ENCODE measurements around the gene THAP2. TPM values are rescaled to one million over a fixed set of nuclear protein-coding genes. Genes with fewer than 3 reads are reported as not detected.

THAP2 gene
- 10 to 100 TPM in 5 of 8 experiments, 1 to 10 TPM in 3; 4.7 to 17.0 (median 12.9) TPM for total RNA-seq

DNA sequence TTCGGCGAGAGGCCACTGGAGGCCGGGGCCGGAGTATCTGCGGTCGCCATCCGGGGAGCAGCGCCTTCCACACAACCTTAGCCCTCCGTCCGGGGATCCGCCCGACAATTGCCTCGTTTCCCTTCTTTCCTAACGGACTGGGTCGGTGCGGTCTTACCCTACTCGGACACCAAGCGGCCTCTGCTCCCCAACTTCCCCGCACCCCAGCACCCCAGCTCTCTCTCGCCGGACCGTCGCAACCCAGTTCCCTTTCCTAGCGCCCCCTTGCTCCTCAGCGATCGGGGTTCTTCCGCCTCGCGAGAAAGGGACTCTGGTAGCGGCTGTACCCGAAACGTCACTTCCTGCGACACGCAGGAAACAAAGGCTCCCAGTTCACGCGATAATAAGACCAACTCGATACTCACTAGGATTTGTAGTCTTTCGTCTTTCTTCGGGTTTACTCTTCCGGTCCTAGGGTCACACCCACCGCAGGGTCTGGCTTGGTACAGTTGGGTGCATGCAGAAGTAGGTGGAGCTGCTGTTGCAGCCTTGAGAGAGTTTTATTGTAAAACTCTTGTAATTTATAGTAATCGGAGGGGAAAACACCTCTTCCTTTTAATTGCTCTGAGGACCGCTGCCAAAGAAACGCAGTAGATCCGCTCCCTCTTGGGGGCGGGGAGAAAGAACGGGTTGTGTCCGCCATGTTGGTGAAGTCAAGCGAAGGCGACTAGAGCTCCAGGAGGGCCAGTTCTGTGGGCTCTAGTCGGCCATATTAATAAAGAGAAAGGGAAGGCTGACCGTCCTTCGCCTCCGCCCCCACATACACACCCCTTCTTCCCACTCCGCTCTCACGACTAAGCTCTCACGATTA is at the start of gene THAP2, which contains the start of gene ZFC3H1:
Gene THAP2, plus strand, starts transcription at position 741 of the 850 bp plus-strand sequence. CDS start 209 bp downstream, outside the sequence.
Gene ZFC3H1, minus strand, starts transcription at position 288 of the 850 bp plus-strand sequence. Its CDS starts 238 bp downstream, at position 50.
- ATAC-seq (replicated peaks in 6 of 8) = peak; percentile 81 to 93 (median 90)
- 0 to 7% (median 0%) methylated on average over 2 to 38 of the region's 57 CpGs; no CpG with 5 or more reads in 3 of the 10 experiments for WGBS, 10 experiments
- Histone ChIP-seq H3K4me1 (replicated peaks in 1 of 2) (peaks cover 5 to 17% of the 10 kb centered on the region in 2 donors), H3K27ac (peak within 1 kb of the TSS; percentile 93 to 94), H3K4me3 (peak within 1 kb of the TSS; percentile 58 to 75 (median 62))
- in situ Hi-C loops (cut with MboI; ENCODE audit: low pct_unique_long_range_greater_than_20kb in 2 of 9, low sequenced_read_pairs in 9 of 9, unreplicated experiment in 9 of 9) = no loop called here

- H3K4me3 ChIP-seq = no peak overlapping the region
- in situ Hi-C loops (cut with MboI; ENCODE audit: low pct_unique_long_range_greater_than_20kb in 2 of 9, low sequenced_read_pairs in 9 of 9, unreplicated experiment in 9 of 9) = no loop called here
- no peaks in the 10 kb centered on the region for H3K4me1 ChIP-seq (replicated peaks in 1 of 2)
- WGBS, 10 experiments = 80 to 100% (median 94%) methylated on average over 1 of the region's 1 CpG; no CpG with 5 or more reads in 2 of the 10 experiments
- ATAC-seq (replicated peaks in 6 of 8) = no peak
- H3K27ac ChIP-seq = no peak overlapping the region
Measured at GRCh38 chr12:71621938-71622337, 42.2 kb upstream of the THAP2 start.

GRCh38 chr12:71625476-71625875 is 38.6 kb upstream of the THAP2 start:
- Histone ChIP-seq H3K4me1 (replicated peaks in 1 of 2) (no peaks in the 10 kb centered on the region), H3K27ac (no peak overlapping the region), H3K4me3 (no peak overlapping the region)
- WGBS, 10 experiments = 72 to 100% (median 92%) methylated on average over 1 to 2 of the region's 2 CpGs; no CpG with 5 or more reads in 7 of the 10 experiments
- ATAC-seq (replicated peaks in 6 of 8) = no peak
- in situ Hi-C loops (cut with MboI; ENCODE audit: low pct_unique_long_range_greater_than_20kb in 2 of 9, low sequenced_read_pairs in 9 of 9, unreplicated experiment in 9 of 9) = loop anchor here in 2 of 9 experiments (25.0 kb wide), 1 partner anchor 888 kb away; no protein-coding TSS in a partner anchor

DNA sequence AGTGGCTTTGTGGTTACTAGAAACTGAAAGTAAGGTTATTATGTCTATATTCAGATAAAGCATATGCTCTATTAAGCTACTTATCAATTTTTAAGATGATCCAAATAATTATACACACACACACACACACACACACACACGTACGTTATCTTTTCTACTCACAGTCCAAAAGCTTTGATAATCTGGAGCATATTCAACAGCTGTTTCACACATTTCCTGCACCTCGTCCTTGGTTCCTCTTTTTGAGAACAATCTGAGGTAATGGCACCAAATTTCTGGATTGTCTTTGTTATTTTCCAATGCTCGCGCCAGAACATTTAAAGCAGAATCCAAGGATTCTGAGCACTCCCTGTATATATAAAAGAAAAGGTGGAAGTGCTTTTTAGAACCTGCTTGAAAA is 38.0 kb upstream of the THAP2 start:
- 72 to 100% (median 91%) methylated on average over 1 to 5 of the region's 5 CpGs for WGBS, 10 experiments
- in situ Hi-C loops (cut with MboI; ENCODE audit: low pct_unique_long_range_greater_than_20kb in 2 of 9, low sequenced_read_pairs in 9 of 9, unreplicated experiment in 9 of 9) = loop anchor here in 2 of 9 experiments (25.0 kb wide), 1 partner anchor 889 kb away; no protein-coding TSS in a partner anchor
- Histone ChIP-seq H3K4me1 (replicated peaks in 1 of 2) (no peaks in the 10 kb centered on the region), H3K27ac (no peak overlapping the region), H3K4me3 (no peak overlapping the region)
- no peak for ATAC-seq (replicated peaks in 6 of 8)

- Histone ChIP-seq H3K4me3 (no peak overlapping the region), H3K27ac (no peak overlapping the region), H3K4me1 (replicated peaks in 1 of 2) (no peaks in the 10 kb centered on the region)
- 10 to 93% (median 79%) methylated on average over 1 to 3 of the region's 3 CpGs for WGBS, 10 experiments
- in situ Hi-C loops (cut with MboI; ENCODE audit: low pct_unique_long_range_greater_than_20kb in 2 of 9, low sequenced_read_pairs in 9 of 9, unreplicated experiment in 9 of 9) = loop anchor here in 2 of 9 experiments (25.0 kb wide), 1 partner anchor 889 kb away; no protein-coding TSS in a partner anchor
- peak in 1 of 8 experiments; percentile 52 for ATAC-seq (replicated peaks in 6 of 8)
Measured at GRCh38 chr12:71626768-71627167, 37.3 kb upstream of the THAP2 start.

DNA sequence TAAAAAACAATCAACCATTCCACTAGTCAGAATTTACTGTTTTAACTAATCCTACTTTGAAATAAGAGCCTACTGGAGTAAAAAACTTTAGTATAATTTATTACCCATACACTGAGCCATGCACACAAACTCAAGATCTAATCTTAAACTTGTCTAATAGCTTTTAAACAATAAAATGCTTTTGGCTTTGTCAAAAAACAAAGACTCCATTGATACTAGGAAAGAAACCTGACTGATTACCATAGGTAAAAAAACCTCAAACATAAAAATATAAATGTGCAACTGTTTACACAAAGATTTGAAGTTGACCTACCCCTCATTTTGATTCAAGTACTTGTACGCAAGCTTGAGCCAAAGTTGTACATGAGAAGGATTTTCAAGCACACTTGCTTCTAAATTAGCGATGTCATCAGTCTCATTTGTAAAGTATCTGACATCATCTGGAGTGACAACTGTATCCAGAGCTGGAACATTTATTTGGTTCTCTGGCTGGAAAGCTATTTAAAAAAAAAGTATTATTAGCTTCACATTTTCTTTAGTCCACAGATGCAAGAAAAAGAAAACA is 36.6 kb upstream of the THAP2 start:
- no peak for ATAC-seq (replicated peaks in 6 of 8)
- no peak overlapping the region for H3K4me3 ChIP-seq
- 63 to 100% (median 100%) methylated on average over 1 to 2 of the region's 2 CpGs; no CpG with 5 or more reads in 1 of the 10 experiments for WGBS, 10 experiments
- no peaks in the 10 kb centered on the region for H3K4me1 ChIP-seq (replicated peaks in 1 of 2)
- in situ Hi-C loops (cut with MboI; ENCODE audit: low pct_unique_long_range_greater_than_20kb in 2 of 9, low sequenced_read_pairs in 9 of 9, unreplicated experiment in 9 of 9) = loop anchor here in 2 of 9 experiments (25.0 kb wide), 1 partner anchor 890 kb away; no protein-coding TSS in a partner anchor
- no peak overlapping the region for H3K27ac ChIP-seq

- WGBS, 10 experiments = 0 to 80% (median 54%) methylated on average over 1 to 3 of the region's 3 CpGs
- H3K4me3 ChIP-seq = no peak overlapping the region
- no peak overlapping the region for H3K27ac ChIP-seq
- peak in 3 of 8 experiments; percentile 28 to 50 (median 38) for ATAC-seq (replicated peaks in 6 of 8)
- in situ Hi-C loops (cut with MboI; ENCODE audit: low pct_unique_long_range_greater_than_20kb in 2 of 9, low sequenced_read_pairs in 9 of 9, unreplicated experiment in 9 of 9) = loop anchor here in 2 of 9 experiments (25.0 kb wide), 1 partner anchor 899 kb away; no protein-coding TSS in a partner anchor
- no peaks in the 10 kb centered on the region for H3K4me1 ChIP-seq (replicated peaks in 1 of 2)
Measured at GRCh38 chr12:71636704-71637115, 27.4 kb upstream of the THAP2 start.

- ATAC-seq (replicated peaks in 6 of 8) = no peak
- no peaks in the 10 kb centered on the region for H3K4me1 ChIP-seq (replicated peaks in 1 of 2)
- in situ Hi-C loops (cut with MboI; ENCODE audit: low pct_unique_long_range_greater_than_20kb in 2 of 9, low sequenced_read_pairs in 9 of 9, unreplicated experiment in 9 of 9) = loop anchor here in 2 of 9 experiments (25.0 kb wide), 1 partner anchor 901 kb away; no protein-coding TSS in a partner anchor
- H3K27ac ChIP-seq = no peak overlapping the region
- no peak overlapping the region for H3K4me3 ChIP-seq
Measured at GRCh38 chr12:71638499-71638898, 25.6 kb upstream of the THAP2 start.

DNA sequence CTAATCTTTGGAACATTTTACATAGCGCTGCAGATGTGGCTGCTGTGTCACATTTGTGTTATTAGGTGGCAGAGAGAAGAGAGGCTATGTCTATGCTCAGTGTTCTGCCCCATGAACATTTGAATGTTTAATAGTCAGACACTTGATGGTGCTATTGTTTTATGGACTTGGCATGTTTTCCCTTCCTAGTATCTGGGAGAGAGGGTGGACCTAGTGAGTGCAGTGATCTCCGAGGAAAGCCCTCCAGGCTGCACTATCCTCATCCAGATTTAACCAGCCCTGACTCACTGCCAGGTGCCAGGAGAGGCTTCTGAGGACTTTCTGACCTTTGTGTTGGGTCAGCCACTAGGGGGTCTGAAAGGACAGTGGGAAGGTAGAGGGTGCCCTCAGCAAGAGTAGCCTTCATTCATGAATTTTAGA is 24.8 kb upstream of the THAP2 start:
- WGBS, 10 experiments = 25 to 100% (median 90%) methylated on average over 1 to 2 of the region's 2 CpGs; no CpG with 5 or more reads in 5 of the 10 experiments
- Histone ChIP-seq H3K4me1 (replicated peaks in 1 of 2) (no peaks in the 10 kb centered on the region), H3K27ac (no peak overlapping the region), H3K4me3 (no peak overlapping the region)
- peak in 4 of 8 experiments; percentile 27 to 82 (median 46) for ATAC-seq (replicated peaks in 6 of 8)
- in situ Hi-C loops (cut with MboI; ENCODE audit: low pct_unique_long_range_greater_than_20kb in 2 of 9, low sequenced_read_pairs in 9 of 9, unreplicated experiment in 9 of 9) = loop anchor here in 2 of 9 experiments (25.0 kb wide), 1 partner anchor 902 kb away; no protein-coding TSS in a partner anchor

- Histone ChIP-seq H3K4me3 (no peak overlapping the region), H3K27ac (no peak overlapping the region), H3K4me1 (replicated peaks in 1 of 2) (no peaks in the 10 kb centered on the region)
- in situ Hi-C loops (cut with MboI; ENCODE audit: low pct_unique_long_range_greater_than_20kb in 2 of 9, low sequenced_read_pairs in 9 of 9, unreplicated experiment in 9 of 9) = loop anchor here in 2 of 9 experiments (25.0 kb wide), 1 partner anchor 903 kb away; no protein-coding TSS in a partner anchor
- 90 to 100% (median 100%) methylated on average over 1 to 2 of the region's 2 CpGs; no CpG with 5 or more reads in 3 of the 10 experiments for WGBS, 10 experiments
- no peak for ATAC-seq (replicated peaks in 6 of 8)
Measured at GRCh38 chr12:71640316-71640715, 23.8 kb upstream of the THAP2 start.

- 43 to 100% (median 100%) methylated on average over 1 to 2 of the region's 2 CpGs; no CpG with 5 or more reads in 1 of the 10 experiments for WGBS, 10 experiments
- in situ Hi-C loops (cut with MboI; ENCODE audit: low pct_unique_long_range_greater_than_20kb in 2 of 9, low sequenced_read_pairs in 9 of 9, unreplicated experiment in 9 of 9) = loop anchor here in 2 of 9 experiments (25.0 kb wide), 1 partner anchor 904 kb away; no protein-coding TSS in a partner anchor
- H3K4me1 ChIP-seq (replicated peaks in 1 of 2) = no peaks in the 10 kb centered on the region
- no peak overlapping the region for H3K27ac ChIP-seq
- no peak overlapping the region for H3K4me3 ChIP-seq
- no peak for ATAC-seq (replicated peaks in 6 of 8)
Measured at GRCh38 chr12:71641390-71641789, 22.7 kb upstream of the THAP2 start.

- Histone ChIP-seq H3K27ac (no peak overlapping the region), H3K4me3 (no peak overlapping the region), H3K4me1 (replicated peaks in 1 of 2) (no peaks in the 10 kb centered on the region)
- no peak for ATAC-seq (replicated peaks in 6 of 8)
- in situ Hi-C loops (cut with MboI; ENCODE audit: low pct_unique_long_range_greater_than_20kb in 2 of 9, low sequenced_read_pairs in 9 of 9, unreplicated experiment in 9 of 9) = loop anchor here in 2 of 9 experiments (25.0 kb wide), 1 partner anchor 905 kb away; no protein-coding TSS in a partner anchor
- 86 to 100% (median 94%) methylated on average over 1 to 2 of the region's 2 CpGs; no CpG with 5 or more reads in 1 of the 10 experiments for WGBS, 10 experiments
Measured at GRCh38 chr12:71642264-71642663, 21.8 kb upstream of the THAP2 start.
